Suprapubic skin (tissue), 4 donors: ENCODE measurements around the gene CELSR3.

Source experiments
- CTCF ChIP-seq, 2 donors: fragments of 200-600 bp in 1 of 2; fragments of 450-650 bp in 1 of 2; sonication (generic) in 1 of 2; IDR thresholded peaks; one replicate each; pipeline ENCODE4 v1.5.1; 2016 to 2019; ENCODE audit warnings: antibody characterized with exemption in 2 of 2, mild to moderate bottlenecking in 1 of 2, moderate library complexity in 1 of 2
- EP300 ChIP-seq: sonication (generic); formaldehyde crosslinking; IDR thresholded peaks from one replicate; pipeline ENCODE4 v1.6.1; 2017; ENCODE audit warnings: antibody characterized with exemption
- POLR2A ChIP-seq, 2 donors: fragments of 450-650 bp; IDR thresholded peaks; one replicate each; pipeline ENCODE4 v1.6.1; 2017; ENCODE audit warnings: antibody characterized with exemption in 2 of 2, mild to moderate bottlenecking in 2 of 2, moderate library complexity in 2 of 2
- POLR2AphosphoS5 ChIP-seq, 3 donors: sonication (generic); formaldehyde crosslinking; IDR thresholded peaks; one replicate each; pipeline ENCODE4 v1.6.1; 2017; ENCODE audit warnings: antibody characterized with exemption in 3 of 3

GRCh38 chr3:48684480-48685143 lies 21.9 kb upstream of the CELSR3 start:
- TF ChIP-seq CTCF (IDR thresholded peaks at IDR 0.05) (no peak), POLR2AphosphoS5 (IDR thresholded peaks at IDR 0.05) (no peak), EP300 (no peak), POLR2A (IDR thresholded peaks at IDR 0.05) (no peak)
